IPS-NIHi11 (cell line): ENCODE measurements around the gene RPGRIP1L.

Experiments used
- DNase-seq: peaks from one replicate; pipeline ENCODE4 v3.0.0; 2012; ENCODE audit warnings: mixed read lengths, low spot score

The RPGRIP1L gene

DNA sequence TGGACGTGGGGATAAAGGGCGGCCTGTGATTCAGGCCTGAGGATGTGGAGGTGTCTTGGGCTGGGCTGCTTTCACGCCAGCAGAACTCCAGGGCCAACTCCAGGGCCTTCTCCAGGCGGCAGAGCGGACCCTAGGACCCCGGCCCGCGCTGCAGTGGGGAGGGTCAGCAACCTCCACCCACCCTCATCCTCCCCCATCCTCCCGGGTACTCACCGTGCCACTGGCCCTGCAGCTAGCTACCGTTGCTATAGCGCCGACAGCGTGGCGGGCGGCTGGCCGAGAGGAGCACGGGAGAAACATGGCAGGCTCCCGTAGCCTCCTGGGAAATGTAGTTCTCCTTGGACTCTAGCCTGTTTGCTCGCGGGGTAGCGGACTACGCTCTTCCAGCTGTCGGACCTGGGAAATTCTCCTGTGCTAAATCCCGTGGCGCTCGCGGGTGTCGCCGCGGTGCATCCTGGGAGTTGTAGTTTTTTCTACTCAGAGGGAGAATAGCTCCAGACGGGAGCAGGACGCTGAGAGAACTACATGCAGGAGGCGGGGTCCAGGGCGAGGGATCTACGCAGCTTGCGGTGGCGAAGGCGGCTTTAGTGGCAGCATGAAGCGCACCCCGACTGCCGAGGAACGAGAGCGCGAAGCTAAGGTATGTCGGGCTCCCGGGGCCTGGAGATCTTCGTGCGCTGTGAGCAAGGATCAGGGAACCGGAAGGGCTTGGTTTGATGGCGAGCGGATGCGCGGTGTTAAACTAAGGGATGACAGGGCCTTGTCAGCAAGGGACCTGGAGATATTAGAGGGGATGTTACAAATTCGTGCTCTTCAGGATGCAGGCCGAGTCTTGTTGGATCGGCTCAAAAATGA lies at the start of gene RPGRIP1L, which contains the start of gene FTO:
RPGRIP1L (minus strand) TSS at position 270 of the 855 bp plus-strand sequence. CDS start 3,136 bp downstream, outside the sequence.
FTO (plus strand) TSS at position 567 of the 855 bp plus-strand sequence.
- DNase-seq: peak; percentile 95

DNA sequence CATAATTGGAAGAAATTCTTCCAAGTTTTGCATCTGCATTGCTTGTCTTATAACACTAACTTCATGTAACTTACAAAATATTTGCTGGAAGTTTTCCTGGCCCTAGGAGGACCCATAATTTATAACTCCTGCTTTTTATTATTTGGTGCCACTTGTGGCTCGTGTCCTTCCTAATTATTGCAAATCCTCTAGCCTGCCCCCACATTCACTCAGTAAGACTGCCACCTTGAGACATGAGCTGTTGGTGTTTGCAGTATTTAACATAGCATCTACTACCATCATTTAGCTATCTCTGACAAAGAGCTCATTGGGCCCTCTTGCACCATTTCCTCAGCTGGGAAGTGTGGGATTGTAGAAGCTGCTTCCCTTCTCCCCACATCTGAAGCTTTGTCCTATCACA lies 49.8 kb upstream of the RPGRIP1L start:
- no peak for DNase-seq

DNA sequence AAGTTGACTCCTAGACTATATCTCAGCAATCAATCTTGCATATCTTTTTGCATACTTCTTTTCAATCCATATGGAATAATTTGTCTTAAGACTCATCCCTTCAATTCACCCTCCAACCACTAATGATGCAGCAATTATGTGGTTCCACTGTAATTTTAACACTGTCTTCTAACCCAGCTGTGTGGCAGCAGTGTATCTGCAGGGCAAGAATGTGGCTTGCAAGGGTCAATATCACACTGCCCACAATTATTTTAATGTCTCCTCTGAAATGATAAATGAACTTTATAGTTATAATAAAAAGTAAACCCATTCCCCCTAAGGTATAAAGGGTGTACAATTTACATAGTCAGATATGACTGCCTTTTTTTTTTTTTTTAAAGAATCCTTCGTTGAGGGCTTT lies 48.9 kb upstream of the RPGRIP1L start:
- no peak for DNase-seq

DNA sequence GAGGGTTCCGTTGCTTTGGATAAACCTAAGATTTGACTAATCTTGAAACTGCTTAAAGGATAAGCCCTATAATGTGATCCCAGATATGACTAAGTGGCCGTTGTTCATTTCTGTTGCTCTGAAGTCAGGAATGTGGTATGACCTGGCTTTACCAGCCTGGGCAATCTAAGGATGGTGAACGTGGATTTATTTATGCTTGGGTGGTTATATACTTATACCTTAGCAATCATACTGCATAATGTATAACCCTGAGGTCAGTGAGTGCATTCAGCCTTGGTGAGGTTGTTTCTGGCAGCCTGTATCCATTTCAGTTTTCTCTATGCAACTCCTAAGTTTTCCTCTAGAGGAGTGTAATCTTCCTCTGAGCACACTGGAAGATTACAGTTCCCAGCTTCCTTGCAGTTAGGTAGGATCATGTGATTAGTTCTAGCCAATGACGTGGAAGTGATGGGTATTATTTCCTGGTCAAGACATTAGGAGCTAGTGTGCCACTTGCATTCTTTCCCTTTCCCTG lies 42.2 kb upstream of the RPGRIP1L start:
- DNase-seq: no peak

DNA sequence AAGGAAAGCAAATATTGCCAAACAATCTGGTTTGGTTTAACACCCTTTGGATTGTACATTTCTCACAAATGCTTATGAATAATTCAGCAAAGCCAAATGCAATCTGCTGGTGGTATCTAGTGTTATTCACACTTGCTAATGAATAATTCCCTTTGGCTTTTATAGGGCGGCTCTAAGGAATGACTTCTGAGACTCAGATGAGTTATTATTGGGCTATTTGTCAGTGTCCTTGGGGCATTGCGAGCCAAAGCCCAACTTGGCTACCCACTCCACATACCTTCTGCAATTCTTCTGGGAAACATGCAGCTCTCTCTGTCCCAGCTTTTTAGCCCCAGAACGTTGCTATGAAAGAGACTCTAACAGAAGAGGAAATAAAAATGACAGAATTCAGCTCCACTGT lies 41.4 kb upstream of the RPGRIP1L start:
- DNase-seq: no peak

DNA sequence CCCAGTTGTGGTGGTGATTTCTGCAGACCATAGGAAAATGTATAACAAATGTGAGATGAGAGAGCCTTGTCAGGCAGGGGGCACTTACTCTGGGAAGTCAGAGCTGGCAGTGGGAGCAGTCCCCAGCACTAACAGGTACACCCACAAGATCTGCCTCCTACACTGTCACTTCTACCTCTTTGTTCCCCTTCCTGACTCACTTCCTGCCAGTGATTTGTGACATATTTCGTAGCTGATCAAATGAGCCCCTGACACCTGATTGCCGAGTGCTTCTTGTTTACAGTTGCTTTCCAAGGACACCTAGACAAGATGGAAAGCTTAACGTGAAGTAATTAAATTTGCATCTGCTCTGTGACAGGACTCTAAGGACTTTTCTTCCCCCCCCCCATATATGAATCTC lies 40.8 kb upstream of the RPGRIP1L start:
- DNase-seq: no peak

DNA sequence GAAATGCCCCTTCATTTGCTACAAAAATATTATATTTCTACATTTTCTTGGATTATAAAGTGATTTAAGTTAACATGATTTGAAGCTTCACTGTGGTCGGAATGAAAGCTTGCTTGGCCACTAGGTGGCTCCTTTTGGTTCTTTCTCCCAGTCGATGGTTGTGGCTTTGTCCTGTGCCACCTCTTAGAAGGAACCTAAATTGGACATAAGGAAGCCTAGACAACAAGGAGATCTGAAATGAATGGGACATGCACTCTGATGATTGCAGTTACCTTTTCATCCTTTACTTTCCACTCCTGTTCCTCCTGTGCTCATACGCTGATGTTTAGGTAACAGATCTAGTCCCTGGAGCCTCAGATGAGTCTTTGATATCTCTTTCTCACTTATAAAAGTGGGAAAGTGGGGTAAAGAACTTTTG lies 39.5 kb upstream of the RPGRIP1L start:
- no peak for DNase-seq

DNA sequence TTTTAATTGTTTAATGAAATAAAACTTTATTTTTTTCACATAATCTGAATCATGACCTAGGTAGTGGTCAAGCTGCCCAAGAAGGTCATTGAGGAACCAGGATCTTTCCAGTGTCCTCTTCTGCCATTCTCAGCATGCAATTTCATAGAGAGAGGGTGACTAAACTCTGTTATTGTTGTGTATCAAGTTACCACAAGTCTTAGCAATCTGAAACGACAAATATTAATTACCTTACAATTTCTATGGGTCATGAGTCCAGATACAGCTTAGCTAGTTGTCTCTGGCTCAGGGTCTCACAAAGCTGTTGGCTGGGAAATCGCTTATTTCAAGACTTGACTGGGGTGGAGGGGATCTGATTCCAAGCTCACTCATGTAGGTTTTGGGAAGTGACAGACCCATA lies 37.9 kb upstream of the RPGRIP1L start:
- DNase-seq: no peak

DNA sequence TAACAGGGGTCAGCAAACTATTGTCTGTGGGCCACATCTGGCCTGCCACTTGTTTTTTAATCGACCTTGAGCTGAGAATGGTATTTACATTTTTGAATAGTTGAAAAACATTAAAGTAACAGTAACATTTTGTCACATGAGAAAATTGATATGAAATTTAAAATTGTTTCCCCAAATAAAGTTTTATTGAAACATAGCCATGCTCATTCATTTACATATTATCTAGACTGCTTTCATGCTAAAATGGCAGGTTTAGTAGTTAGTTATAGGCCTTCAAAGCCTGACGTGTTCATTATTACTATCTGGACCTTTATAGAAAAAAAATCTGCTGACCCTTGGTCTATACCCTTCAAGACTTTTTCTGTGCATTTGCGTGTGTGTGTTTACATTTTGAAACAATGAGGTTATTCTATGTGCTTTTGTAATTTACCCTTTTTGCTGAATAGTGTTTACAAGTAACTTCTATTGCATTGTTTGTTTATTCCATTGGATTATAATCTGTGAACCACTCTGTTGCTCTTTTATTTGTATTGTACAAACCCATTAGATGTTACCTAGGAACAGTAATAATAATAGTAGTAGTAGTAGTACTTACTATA lies 37.4 kb upstream of the RPGRIP1L start:
- no peak for DNase-seq

DNA sequence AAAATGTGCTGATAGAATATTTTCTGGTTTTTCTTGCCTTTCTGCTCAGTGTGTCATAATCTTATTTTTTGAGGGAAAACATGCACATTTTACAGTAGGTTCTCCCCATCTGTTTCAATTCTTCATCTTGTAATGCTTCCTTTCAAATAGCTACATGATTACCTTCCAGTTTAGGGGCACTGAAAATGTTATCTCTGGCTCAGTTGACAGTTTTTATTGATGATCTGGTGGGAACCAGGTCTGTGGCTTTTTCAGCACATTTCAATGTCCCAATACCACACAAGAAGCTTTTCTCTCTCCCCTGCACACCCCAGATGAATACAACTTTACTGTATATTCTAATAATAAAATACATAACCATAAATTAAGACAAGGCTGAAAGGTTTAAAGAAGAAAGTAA lies 36.8 kb upstream of the RPGRIP1L start:
- no peak for DNase-seq

DNA sequence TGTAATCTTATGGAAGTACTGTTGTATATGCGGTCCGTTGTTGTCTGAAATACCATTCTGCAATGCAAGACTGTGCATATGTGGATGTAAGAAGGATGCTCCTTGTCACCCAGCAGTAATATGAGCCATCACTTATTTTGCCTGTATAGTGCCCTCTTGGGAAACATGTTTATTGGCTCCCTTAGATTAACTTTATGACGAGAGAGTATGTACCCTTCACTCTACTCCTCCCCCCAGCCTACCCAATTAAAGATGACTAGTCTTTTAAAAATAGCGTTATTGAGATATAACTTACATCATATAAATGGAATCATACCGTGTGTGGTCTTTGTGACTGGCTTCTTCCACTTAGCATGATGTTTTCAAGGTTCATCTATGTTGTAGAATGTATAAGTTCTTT lies 33.9 kb upstream of the RPGRIP1L start:
- DNase-seq: no peak

DNA sequence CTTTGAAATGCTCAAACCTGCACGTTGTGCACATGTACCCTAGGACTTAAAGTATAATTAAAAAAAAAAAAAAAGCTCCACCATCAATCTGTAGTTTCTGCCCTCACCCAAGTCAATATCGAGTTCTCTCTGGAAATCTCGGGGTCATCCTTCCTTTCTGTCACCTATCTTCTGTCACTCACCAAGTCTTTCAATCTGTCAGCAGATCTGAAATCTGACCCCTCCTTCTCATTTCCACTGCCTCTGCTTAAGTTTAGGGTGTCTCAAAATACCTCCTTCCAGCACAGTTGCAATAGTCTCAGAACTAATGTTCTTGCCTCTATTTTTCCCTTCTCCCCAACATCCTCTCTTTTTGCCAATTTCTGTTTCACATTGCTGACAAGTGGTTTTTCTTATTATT lies 32.6 kb upstream of the RPGRIP1L start:
- no peak for DNase-seq

DNA sequence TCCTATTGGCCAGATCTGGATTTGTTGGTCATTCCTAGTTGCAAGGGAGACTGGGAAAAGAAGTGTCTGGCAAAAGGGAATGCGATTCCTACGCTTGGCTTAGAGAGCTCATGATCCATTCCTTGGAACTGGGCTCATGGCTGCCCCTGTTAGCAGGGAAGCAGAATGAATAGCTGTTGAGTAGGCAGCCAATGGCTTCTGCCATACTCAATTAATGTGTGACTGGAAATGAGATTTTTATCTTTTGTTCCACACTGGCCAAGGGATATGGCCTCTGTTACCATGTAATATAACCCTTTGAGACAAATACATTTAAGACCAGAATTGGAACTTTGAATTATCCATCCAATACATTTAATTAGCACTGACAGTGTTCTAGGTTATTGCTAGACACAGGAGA lies 31.2 kb upstream of the RPGRIP1L start:
- DNase-seq: no peak

DNA sequence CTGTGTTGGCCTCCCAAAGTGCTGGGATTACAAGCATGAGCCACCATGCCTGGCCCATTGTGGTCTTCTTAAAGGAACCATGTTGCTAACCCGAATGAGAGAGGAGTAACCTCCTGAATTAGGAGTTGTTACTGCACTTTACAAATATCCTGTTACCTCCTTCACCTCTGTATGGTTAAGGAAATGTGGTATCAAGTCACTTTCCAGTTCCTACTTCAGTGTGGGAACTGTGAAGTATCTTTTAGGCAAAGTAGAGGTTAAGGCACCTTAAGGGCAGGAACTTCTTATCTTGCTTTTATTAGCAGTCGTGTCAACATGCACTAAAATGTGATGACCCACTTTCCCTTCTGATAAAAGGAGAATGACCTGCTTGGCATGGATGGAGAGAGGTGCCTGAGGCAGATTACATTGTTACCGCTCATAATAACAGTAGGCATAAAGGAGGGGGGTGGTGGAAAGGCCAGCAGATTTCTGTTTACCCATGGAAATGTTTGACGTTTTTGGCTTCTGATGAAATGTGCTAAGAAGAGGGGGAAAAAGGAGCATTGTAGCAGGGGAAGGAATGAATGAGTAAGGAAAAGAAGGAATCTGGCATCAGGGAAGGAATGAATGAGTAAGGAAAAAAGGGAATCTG lies 28.8 kb upstream of the RPGRIP1L start:
- DNase-seq: no peak

DNA sequence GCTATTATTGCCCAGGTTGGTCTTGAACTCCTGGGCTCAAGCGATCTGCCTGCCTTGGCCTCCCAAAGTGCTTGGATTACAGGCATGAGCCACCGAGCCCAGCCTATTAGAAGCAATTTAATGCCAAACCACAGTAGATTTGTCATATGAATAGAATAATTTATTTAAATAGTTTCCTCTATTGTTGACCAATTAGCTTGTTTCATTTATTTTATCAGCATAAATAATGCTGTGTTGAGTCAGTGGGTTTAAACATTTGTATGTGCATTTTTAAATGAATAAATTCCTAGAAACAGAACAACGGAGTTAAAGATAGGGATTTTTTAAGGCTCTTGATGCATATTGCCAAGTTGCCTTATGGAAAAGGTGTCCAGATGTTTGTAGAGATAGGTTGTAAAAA lies 27.0 kb upstream of the RPGRIP1L start:
- no peak for DNase-seq

DNA sequence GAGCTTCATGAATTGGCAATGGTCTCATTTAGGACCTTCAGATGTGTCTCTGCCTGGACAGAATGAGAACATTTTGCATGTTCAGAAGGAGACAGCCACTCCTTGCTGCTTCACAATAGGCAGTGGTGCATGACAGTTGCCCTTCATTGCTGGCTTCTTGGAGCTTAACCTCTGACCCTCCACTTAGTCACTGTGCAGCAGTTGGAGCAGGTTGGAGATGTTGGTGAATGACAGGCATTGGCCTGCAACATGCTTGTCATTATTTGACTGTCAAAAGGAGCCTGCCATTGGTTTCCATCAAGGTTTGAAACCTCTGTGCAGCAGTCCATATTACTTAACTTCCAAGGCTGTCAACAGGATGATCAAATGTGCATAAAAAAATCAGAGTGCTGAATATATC lies 23.0 kb upstream of the RPGRIP1L start:
- peak; percentile 17 for DNase-seq

DNA sequence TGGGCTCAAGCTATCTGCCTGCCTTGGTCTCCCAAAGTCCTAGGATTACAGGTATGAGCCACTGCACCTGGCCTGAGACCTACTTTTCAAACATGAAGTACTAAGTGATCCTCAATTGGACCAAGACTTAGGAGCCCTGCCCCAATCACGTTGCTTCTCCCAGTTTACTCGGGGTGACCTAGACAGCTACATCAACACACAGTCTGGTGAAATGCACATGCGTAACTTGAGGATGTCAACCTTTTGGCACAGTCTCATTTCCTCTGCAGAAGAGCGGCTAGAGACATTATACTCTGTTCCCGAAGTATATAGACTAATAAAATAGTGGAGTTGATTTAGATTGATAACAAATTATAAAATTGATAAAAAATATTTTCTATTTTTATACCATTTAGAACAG lies 17.4 kb upstream of the RPGRIP1L start:
- no peak for DNase-seq

DNA sequence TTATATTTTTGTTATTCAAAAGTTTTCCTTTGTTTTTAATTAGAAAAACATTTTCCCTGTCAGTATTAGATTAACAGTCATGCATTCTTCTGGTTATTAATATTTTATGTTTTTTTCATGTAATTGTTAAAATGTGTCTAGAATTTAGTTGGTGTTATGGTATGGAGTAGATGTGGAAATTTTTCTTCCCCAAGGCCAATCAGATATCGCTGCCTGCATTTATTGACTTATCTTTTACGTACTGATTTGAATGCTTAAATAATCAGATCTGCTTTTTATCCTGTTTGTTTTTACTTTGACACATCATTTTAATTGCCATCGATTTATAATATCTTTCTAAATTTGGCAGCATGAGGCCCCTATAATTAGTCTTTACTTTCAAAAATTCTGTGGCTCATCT lies 13.9 kb upstream of the RPGRIP1L start:
- DNase-seq: no peak

DNA sequence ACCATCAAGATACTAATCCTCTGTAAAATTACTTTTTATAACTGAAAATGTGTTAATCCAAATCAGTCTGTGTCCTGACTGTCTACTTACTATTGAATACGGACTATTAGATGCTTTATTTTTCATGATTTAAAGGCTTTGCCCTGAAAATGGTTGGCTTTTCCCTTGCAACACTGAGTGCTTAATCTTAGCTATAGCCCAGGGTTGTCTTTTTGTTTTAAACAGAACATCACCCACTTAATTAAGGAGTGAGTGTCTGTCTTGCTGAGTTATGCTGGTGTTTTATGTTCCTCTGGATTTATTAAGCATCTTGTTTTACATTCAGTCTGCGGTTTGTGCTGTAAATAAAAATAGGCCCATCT lies 11.3 kb upstream of the RPGRIP1L start:
- DNase-seq: no peak

DNA sequence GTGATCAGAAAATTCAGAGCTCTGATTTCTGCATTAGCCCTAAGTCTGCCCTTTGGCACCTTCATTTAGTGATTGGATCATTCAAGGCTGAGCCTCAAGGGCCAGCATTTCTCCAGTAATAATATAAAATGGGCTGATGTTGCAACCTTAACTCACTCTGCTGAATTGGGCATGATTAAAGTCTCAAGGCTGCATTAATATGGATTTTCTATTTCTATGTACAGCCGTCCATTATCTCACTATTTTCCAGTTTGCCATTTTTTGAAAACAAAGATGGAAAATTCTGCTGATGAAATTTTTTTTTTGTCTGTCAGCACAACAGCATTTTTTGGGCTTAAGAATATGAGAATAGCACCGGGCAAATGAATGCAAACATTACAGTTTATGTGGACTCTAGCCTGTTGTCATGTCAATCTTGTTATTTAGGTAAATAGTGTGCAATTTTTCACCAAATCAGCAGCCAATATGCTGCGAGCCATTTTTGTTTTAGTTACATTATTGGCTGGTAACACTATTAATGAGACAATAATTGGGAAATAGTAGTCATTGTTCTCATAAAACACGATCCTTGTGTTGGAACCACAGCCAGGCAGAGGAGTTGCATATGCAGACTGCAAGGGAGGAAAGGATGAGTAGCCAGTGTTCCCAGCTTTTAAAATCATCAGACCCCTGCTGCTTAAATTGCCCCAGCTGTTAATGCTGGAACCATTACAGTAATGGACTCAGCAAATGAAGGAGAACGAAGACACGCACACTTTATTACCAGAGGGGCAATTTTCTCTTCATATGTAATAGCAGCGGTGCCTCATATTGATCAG lies 10.8 kb upstream of the RPGRIP1L start:
- no peak for DNase-seq

DNA sequence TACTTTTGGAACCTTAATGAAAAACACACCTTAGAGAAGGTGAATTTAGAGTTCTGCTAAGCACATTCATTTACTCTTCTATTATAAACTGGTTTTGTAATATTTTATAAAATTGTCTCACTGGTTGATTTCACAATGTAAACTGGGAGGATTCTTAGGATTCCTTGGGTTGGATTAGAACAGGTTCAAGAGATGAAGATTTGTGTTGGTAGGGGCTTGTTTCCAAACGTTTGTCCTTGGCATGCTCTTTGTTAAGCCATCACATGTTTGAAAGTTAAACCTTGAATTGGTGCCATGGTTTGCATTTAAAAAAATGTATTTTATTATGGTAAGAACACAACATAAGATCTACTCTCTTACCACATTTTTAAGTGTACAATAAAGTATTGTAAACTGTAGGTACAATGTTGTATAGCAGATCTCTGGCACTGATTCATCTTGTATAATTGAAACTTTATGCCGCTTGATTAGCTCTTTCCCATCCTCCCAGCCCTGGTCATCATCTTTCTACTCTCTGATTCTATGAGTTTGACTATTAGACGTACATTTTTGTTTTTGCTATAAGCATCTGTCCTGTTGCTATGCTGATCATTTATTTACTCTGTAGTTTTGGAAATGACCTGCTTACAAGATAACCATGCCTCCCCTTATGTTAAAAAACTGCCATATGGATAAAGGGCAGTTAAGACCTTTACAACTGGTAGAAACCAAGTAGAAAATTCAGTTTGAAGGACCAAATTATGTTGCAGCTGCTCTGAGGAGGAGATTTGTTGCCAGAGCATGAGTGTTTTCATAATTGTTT lies 9.9 kb upstream of the RPGRIP1L start:
- no peak for DNase-seq
